Nephron (organoid): ENCODE data around the gene PLSCR5.
A peak's percentile ranks its signal among the peaks of the same experiment; 100 is the strongest.

Experiments used
- H3K27ac Mint-ChIP-seq, 3 experiments: 2 replicates each; pipeline ENCODE4 v1.8.0; 2020; ENCODE audit warnings: mixed read lengths in 3 of 3, mild to moderate bottlenecking in 2 of 3, moderate library complexity in 1 of 3
- H3K27me3 Mint-ChIP-seq: 2 replicates; pipeline ENCODE4 v1.8.0; 2021; ENCODE audit warnings: low read depth, mild to moderate bottlenecking, moderate library complexity, mixed read lengths
- H3K36me3 Mint-ChIP-seq: 2 replicates; pipeline ENCODE4 v1.8.0; 2020; ENCODE audit warnings: low read depth, mixed read lengths
- H3K4me1 Mint-ChIP-seq: 2 replicates; pipeline ENCODE4 v1.8.0; 2020; ENCODE audit warnings: mixed read lengths
- H3K4me3 Mint-ChIP-seq, 3 experiments: 2 replicates each; pipeline ENCODE4 v1.8.0; 2020; ENCODE audit warnings: mild to moderate bottlenecking in 3 of 3, mixed read lengths in 3 of 3, moderate library complexity in 2 of 3
- H3K9me3 Mint-ChIP-seq: 2 replicates; pipeline ENCODE4 v1.8.0; 2020; ENCODE audit warnings: mixed read lengths
- TF ChIP-seq, protein P1 (sequence below), 3 experiments: fragments of 200-600 bp; sonication (generic); IDR thresholded peaks; one replicate each; pipeline ENCODE4 v1.5.0; 2021; ENCODE audit warnings: antibody characterized with exemption in 3 of 3; ENCODE audit not compliant: unreplicated experiment in 3 of 3

Gene PLSCR5

DNA sequence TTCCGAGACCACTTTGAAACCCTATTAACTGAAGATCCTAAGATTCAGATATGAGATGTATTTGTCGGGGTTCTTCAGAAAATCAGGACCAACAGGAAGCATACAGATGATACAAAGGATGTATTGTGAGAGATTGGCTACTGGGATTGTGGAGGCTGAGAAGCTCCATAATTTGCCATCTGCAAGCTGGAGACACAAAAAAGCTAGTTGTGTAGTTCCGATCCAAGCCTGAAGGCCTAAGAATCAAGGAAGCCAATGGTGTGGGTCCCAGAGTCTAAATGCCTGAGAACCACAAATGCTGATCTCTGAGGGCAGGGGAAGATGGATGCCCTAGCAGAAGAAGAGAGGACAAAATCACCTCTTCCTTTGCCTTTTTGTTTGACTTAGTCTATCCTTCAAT lies 49.8 kb downstream of the PLSCR5 start:
- Mint-ChIP-seq H3K4me3 (no peak overlapping the region), H3K27me3 (no peaks in the 10 kb centered on the region), H3K4me1 (no peaks in the 10 kb centered on the region), H3K27ac (no peak overlapping the region), H3K9me3 (no peaks in the 10 kb centered on the region), H3K36me3 (no peaks in the 10 kb centered on the region)
- TF ChIP-seq, protein P1, sequence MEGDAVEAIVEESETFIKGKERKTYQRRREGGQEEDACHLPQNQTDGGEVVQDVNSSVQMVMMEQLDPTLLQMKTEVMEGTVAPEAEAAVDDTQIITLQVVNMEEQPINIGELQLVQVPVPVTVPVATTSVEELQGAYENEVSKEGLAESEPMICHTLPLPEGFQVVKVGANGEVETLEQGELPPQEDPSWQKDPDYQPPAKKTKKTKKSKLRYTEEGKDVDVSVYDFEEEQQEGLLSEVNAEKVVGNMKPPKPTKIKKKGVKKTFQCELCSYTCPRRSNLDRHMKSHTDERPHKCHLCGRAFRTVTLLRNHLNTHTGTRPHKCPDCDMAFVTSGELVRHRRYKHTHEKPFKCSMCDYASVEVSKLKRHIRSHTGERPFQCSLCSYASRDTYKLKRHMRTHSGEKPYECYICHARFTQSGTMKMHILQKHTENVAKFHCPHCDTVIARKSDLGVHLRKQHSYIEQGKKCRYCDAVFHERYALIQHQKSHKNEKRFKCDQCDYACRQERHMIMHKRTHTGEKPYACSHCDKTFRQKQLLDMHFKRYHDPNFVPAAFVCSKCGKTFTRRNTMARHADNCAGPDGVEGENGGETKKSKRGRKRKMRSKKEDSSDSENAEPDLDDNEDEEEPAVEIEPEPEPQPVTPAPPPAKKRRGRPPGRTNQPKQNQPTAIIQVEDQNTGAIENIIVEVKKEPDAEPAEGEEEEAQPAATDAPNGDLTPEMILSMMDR (IDR thresholded peaks at IDR 0.05; ENCODE audit: unreplicated experiment in 3 of 3) = no peak

DNA sequence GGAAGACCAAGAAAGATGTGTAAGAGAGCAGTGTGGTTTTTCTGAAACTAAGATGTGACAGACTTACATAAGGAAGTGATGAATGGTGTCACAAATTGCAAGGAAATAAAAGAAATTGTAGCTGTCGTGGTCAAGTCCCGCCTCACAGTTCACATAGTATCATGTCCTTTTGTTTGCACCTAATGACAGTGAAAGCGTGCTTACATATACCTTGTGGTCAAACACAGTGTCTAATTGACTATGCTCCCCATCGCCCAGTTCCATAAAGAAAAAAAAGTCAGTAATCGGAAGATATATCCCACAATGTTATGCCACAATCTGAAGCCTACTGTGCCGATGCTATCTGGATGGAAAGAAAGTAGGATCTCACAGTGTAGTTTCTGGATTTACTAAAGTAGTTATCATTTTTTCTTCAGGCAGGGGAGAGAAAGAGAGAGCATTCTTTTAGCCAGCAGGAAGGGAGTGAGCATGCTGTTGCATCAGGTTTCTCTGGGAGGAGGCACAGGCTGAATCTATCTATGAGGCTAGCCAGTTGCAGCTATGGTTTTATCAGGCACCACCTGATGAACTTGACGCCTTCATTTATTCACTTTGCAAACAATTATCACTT lies 50.9 kb downstream of the PLSCR5 start:
- no peaks in the 10 kb centered on the region for H3K9me3 Mint-ChIP-seq

DNA sequence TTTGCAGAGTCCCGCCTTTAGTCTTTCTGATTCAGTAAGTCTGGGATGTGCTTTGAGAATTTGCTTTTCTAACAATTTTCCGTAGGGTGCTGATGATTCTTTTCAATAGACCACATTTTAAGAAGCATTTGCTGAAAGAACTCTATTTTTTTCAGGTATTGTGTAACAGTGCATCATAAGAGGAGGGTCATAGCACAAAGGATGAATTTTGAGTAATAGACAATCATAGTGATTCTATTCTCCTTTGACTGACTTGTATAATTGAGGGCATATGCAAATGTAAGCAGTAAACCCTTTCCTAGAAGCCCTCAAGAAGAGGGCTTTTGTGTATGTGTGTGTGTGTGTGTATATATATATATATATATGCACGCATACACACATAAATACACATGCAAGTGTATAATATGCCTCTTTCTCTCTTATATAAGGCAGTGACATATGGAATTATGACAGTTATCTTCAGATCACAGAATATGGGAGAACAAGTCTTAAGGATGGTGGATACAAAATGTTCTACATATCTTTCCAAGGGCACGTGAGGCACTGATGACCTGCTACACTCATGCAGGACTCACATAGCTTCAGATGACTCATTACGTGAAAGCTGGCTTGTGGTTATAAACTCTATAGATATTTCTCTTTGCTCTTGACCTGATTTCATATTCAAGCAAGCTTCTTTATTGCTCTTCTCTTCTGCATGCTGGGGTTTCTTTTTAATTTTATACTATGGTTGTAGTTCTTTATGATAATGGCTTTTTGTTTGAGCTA lies 54.2 kb downstream of the PLSCR5 start:
- no peaks in the 10 kb centered on the region for H3K9me3 Mint-ChIP-seq
- no peaks in the 10 kb centered on the region for H3K4me1 Mint-ChIP-seq
- no peak overlapping the region for H3K4me3 Mint-ChIP-seq

More for the DNA sequence above, 50.9 kb downstream of the PLSCR5 start:
- no peak overlapping the region for H3K27ac Mint-ChIP-seq
- no peaks in the 10 kb centered on the region for H3K27me3 Mint-ChIP-seq
- no peaks in the 10 kb centered on the region for H3K4me1 Mint-ChIP-seq
- TF ChIP-seq, protein P1 (IDR thresholded peaks at IDR 0.05; ENCODE audit: unreplicated experiment in 3 of 3) = no peak
- no peak overlapping the region for H3K4me3 Mint-ChIP-seq
- no peaks in the 10 kb centered on the region for H3K36me3 Mint-ChIP-seq

DNA sequence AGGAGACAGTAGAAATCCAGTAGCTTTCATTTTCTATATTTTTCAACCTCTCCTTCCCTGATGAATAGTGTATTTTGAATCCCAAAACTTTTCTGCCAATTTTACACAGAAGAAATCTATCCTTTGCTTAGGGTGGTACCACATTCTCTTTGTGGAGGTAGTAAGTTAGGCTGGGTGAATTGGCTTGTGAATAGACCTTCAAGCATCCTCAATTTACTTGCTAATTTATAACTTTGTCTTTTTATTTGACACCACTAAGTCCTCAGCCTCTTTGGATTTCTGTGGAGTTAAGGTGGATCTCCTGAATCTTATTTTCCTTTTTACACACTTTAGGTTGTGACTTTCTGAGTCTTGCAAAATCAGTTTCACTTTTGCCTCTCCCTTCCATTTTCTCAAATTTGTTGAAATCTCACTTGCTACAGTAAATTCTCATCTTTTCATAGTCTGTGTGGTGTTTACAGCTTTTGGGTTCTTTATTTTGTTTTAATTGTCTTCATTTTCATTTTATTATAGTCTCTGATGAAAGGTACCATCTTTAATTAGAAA lies 55.0 kb downstream of the PLSCR5 start:
- Mint-ChIP-seq H3K36me3 (no peaks in the 10 kb centered on the region), H3K4me1 (no peaks in the 10 kb centered on the region), H3K27me3 (no peaks in the 10 kb centered on the region), H3K4me3 (no peak overlapping the region), H3K27ac (no peak overlapping the region), H3K9me3 (no peaks in the 10 kb centered on the region)
- TF ChIP-seq, protein P1 (IDR thresholded peaks at IDR 0.05; ENCODE audit: unreplicated experiment in 3 of 3) = no peak

More for the DNA sequence above, 54.2 kb downstream of the PLSCR5 start:
- Mint-ChIP-seq H3K27ac (no peak overlapping the region), H3K36me3 (no peaks in the 10 kb centered on the region), H3K27me3 (no peaks in the 10 kb centered on the region)
- TF ChIP-seq, protein P1 (IDR thresholded peaks at IDR 0.05; ENCODE audit: unreplicated experiment in 3 of 3) = no peak

DNA sequence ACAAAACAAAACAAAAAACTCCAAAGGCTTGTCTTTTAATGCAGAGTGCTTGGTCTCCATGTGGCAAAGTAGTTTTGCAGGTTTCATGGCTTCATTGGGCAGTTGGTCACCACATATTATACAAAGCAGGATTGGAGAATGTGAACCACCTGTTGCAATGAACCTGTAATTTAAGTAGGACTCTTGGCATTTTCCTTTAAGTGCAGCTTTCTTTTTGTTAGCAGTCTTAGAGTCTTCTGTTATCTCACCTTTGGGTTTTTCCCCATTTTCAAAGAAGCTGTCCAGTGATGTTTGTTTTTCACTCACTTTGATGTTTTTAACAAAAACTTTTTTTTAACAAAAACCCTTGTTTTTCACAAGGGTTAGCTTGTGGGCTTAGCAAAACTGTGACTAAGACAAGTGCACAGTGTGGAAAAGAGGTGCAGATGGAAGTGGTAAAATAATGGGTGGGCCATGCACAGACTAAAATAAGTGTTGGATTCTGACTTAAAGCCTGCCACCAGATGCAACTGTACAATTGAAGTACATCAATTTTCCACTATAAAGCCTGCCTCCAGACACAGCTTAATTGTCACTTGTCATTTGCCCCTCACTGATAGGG lies 57.8 kb downstream of the PLSCR5 start:
- no peaks in the 10 kb centered on the region for H3K27me3 Mint-ChIP-seq
- no peaks in the 10 kb centered on the region for H3K9me3 Mint-ChIP-seq
- peak overlapping the region in 1 of 3 experiments; percentile 67 for H3K4me3 Mint-ChIP-seq
- H3K4me1 Mint-ChIP-seq = peaks cover 12% of the 10 kb centered on the region
- no peaks in the 10 kb centered on the region for H3K36me3 Mint-ChIP-seq
- H3K27ac Mint-ChIP-seq = no peak overlapping the region
- TF ChIP-seq, protein P1 (IDR thresholded peaks at IDR 0.05; ENCODE audit: unreplicated experiment in 3 of 3) = no peak
